Peyer's patch (tissue), 4 donors: ENCODE data around the gene CD81.

Experiments used
- CTCF ChIP-seq, 6 experiments: fragments of 450-650 bp in 4 of 6; fragments of 200-600 bp in 2 of 6; sonication (generic) in 1 of 6; IDR thresholded peaks; one replicate each; pipeline ENCODE4 v1.5.1; 2017 to 2019; ENCODE audit warnings: antibody characterized with exemption in 6 of 6, mild to moderate bottlenecking in 3 of 6, moderate library complexity in 1 of 6
- POLR2A ChIP-seq, 2 donors: fragments of 450-650 bp; IDR thresholded peaks; one replicate each; pipeline ENCODE4 v1.5.1; 2017; ENCODE audit warnings: antibody characterized with exemption in 2 of 2, mild to moderate bottlenecking in 2 of 2, moderate library complexity in 2 of 2

GRCh38 chr11:2383852-2384804 is 7.0 kb downstream of the CD81 start:
- TF ChIP-seq CTCF (IDR thresholded peaks at IDR 0.05) = no peak
- TF ChIP-seq POLR2A (IDR thresholded peaks at IDR 0.05) = no peak
